Measurements from ENCODE around the gene GPC3.

GPC3 gene

GRCh38 chrX:133968109-133968508 lies 17.3 kb downstream of the GPC3 start:
- DNase-seq (ENCODE audit: low read depth, low spot score), result no peak

GRCh38 chrX:133966199-133966598 lies 19.2 kb downstream of the GPC3 start:
- DNase-seq (ENCODE audit: low read depth, low spot score), result no peak

DNA sequence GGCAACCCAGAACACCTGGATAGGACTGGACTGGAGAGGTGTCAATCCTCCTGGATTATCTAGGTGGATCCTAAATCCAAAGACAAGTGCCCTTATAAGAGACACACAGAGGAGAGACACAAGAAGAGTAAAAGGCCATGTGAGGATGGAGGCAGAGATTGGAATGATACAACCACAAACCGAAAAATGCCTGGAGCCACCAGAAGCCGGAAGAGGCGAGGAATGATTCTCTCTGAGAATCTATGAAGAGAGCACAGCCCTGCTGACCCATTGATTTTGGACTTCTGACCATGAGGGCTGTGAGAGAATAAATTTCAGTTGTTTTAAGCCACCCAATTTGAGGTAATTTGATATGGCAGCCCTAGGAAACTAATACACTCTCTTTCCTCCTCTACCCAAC lies 20.1 kb downstream of the GPC3 start:
- no peak for DNase-seq (ENCODE audit: low read depth, low spot score)

GRCh38 chrX:133961046-133961445 lies 24.3 kb downstream of the GPC3 start:
- no peak for DNase-seq (ENCODE audit: low read depth, low spot score)

DNA sequence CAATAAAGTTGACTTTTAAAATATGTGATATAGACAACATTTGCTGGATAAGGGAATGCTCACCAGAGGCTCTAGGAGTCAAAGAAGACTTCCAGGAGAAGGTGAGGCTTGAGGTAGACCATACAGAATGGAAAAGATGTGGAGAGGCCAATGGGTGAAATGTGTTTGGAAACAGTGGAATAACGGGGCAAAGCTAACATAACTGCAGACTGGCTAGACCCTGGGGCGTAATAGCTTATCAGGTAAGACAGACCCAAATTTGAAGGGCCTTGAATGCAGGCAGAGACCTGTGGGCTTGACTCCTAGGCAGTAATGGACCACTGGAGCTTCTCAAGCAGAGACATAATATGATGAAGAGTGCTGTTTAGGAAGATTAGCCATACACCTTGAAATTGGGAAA lies 25.4 kb downstream of the GPC3 start:
- no peak for DNase-seq (ENCODE audit: low read depth, low spot score)

GRCh38 chrX:133958997-133959688 lies 26.3 kb downstream of the GPC3 start:
- no peak for DNase-seq (ENCODE audit: low read depth, low spot score)

GRCh38 chrX:133956570-133957340 lies 28.6 kb downstream of the GPC3 start:
- no peak for DNase-seq (ENCODE audit: low read depth, low spot score)

GRCh38 chrX:133953785-133954355 lies 31.5 kb downstream of the GPC3 start:
- no peak for DNase-seq (ENCODE audit: low read depth, low spot score)

DNA sequence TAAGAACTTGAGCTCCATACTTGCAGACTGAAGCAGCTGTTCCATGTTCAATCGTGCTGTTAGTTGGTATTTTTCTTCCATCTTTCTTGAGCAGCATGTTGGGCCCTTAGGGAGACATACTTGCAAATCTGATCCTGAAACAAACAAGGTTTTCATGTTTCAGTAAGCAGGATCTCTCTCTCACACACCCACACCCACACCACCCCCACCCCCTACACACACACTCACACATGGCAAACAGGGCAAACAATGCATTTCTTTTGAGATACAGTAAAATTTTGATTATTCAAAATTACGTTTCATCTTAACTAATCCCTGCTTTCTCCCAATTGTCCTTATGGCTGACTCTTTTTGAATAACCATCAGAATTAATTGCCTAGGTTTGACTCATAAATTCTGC lies 32.3 kb downstream of the GPC3 start:
- DNase-seq (ENCODE audit: low read depth, low spot score), result no peak

GRCh38 chrX:133951098-133951497 lies 34.3 kb downstream of the GPC3 start:
- DNase-seq (ENCODE audit: low read depth, low spot score), result no peak

GRCh38 chrX:133950214-133950613 lies 35.2 kb downstream of the GPC3 start:
- DNase-seq (ENCODE audit: low read depth, low spot score), result no peak

DNA sequence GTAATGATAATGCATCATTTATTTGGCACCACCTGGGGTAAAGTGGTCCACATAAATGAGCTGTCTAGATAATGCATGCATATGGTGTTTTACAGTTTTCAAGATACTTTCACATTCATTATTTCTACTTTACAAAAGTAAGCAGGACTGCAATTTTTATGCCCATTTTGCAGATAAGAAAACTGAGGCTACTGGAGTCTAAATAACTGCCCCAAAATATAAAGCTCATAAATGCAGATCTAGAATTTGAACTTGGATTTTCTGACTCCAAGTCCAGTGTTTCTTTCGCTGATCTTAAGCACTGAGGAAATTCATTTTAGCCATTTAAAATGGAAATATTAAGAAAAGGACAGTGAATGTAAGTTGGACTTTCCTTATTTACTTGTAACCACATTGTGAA lies 36.5 kb downstream of the GPC3 start:
- DNase-seq (ENCODE audit: low read depth, low spot score), result no peak

DNA sequence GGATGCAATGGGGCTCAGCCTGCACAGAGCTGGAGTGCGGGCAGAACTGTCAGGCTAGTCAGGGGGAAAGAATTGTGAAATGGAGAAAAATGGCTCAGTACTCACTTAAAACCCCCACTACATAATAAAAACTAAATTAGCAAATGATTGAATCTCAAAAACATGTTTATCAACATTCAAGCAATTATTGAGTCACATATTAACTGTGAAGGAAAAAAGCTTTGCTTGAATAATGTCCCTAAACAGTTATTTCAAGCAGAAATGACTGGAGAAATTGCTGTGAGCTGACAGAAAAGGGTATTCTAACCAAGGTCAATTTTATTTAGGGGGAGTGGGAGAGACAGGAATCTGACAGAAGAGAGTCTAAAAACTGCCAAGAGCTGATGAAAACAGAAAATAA lies 37.4 kb downstream of the GPC3 start:
- no peak for DNase-seq (ENCODE audit: low read depth, low spot score)

- no peak for DNase-seq (ENCODE audit: low read depth, low spot score)
Measured at GRCh38 chrX:133947022-133947421, 38.4 kb downstream of the GPC3 start.

GRCh38 chrX:133943507-133943906 lies 41.9 kb downstream of the GPC3 start:
- no peak for DNase-seq (ENCODE audit: low read depth, low spot score)

DNA sequence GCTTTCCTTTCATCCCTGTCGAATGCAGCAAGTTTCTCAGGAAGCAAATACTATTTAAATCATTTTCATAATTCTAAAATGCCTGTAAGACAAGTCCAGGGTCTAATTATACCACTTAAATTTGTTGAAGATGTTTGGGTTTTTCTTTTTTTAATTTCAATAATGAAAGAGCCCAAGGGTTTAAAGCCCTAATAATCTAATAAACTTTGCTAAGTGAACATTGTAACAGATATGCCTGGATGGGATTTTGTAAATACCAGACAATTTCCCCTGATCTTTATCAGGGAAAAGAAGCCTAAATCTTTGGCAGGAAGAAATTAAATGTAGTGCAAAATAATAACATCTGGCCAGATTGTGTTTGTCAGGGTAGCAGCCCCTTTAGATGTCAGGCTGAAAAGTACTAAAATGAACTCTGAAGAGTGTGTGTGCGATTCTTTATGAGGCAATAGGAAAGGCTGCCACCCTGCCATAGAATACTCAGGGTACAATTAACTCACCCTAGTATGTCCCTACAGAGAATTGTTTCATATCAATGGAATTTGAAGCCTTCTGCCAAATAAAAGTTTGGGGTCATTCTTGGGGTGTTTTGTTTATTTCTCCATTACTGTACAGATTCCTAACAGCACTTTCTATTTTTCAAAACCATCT lies 45.6 kb downstream of the GPC3 start:
- no peak for DNase-seq (ENCODE audit: low read depth, low spot score)

DNA sequence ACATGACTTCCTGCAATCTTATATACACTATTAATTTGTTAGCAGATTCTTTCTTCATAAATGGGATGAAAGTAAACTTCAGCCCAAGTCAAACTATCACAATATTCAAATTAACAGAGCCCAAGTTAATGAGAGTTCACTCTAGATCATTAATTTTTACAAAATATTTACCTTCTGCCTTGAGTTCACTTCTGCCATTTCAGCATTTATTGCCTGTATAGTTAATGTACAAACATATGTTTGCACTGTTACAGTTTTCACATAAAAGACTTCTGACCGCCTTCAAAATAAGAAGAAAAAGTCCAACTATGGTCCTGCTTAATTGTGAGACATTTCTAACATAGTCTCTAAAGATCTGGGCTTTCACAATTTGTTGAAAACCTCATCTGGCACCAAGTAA lies 46.9 kb downstream of the GPC3 start:
- no peak for DNase-seq (ENCODE audit: low read depth, low spot score)

- DNase-seq (ENCODE audit: low read depth, low spot score), result no peak
Measured at GRCh38 chrX:133937022-133937421, 48.4 kb downstream of the GPC3 start.

DNA sequence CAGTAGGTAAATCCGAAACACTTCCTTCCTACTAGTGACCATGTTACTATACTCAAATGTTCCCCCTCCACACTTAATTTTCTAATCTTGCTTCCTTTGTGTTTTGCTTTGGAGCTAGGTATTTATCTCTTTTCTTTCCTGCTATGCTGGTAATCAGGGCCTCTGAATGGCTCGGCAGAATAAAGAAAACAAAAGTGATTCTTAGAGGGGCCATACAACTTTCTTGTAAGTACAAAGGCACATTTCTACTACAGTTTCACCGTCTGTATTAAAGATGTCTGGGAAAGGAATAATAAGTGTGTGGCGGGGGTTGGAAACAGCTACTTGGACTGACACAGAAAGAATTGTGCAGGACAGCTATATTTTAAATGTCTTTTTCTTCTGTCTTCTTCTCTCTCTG lies 50.3 kb downstream of the GPC3 start:
- DNase-seq (ENCODE audit: low read depth, low spot score), result no peak

DNA sequence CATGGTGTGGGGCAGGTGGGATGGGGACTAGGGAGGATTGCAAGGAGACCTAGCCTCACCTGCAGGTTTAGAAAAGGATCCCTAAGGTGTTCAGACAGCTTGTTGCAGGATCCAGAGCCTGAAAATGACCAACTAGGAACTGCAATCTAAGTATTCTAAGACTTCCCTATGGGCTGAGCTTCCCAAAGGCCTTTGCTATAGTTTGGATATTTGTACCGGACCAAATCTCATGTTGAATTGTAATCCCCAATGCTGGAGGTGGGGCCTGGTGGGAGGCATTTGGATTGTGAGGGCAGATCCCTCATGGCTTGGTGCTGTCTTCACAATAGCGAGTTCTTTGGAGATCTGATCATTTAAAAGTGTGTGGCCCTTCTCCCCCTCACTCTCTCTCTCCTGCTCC lies 52.1 kb downstream of the GPC3 start:
- no peak for DNase-seq (ENCODE audit: low read depth, low spot score)

GRCh38 chrX:133929836-133930464 lies 55.4 kb downstream of the GPC3 start:
- no peak for DNase-seq (ENCODE audit: low read depth, low spot score)

GRCh38 chrX:133928365-133928764 lies 57.0 kb downstream of the GPC3 start:
- no peak for DNase-seq (ENCODE audit: low read depth, low spot score)

Measured in iPS DF 19.7 (cell line).